Ishikawa (cell line): ENCODE measurements around the gene ERG.

Experiments used
- CEBPB ChIP-seq: IDR thresholded peaks from 2 replicates; pipeline ENCODE4 v1.6.1; 2012
- CREB1 ChIP-seq: IDR thresholded peaks from 2 replicates; pipeline ENCODE4 v1.6.1; 2012; ENCODE audit warnings: low read depth
- EGR1 ChIP-seq: IDR thresholded peaks from 2 replicates; pipeline ENCODE4 v1.6.1; 2012
- EP300 ChIP-seq: IDR thresholded peaks from 2 replicates; pipeline ENCODE4 v1.6.1; 2012; ENCODE audit warnings: borderline replicate concordance
- FOXM1 ChIP-seq: IDR thresholded peaks from 2 replicates; pipeline ENCODE4 v1.6.1; 2012; ENCODE audit warnings: low read depth, borderline replicate concordance
- NFIC ChIP-seq: IDR thresholded peaks from 2 replicates; pipeline ENCODE4 v1.6.1; 2012
- RAD21 ChIP-seq: IDR thresholded peaks from 2 replicates; pipeline ENCODE4 v1.6.1; 2012; ENCODE audit warnings: low read depth
- TAF1 ChIP-seq: IDR thresholded peaks from 2 replicates; pipeline ENCODE4 v1.6.1; 2012; ENCODE audit warnings: low read depth, mild to moderate bottlenecking
- TCF12 ChIP-seq: IDR thresholded peaks from 2 replicates; pipeline ENCODE4 v1.6.1; 2012; ENCODE audit warnings: low read depth
- YY1 ChIP-seq: IDR thresholded peaks from 2 replicates; pipeline ENCODE4 v1.6.1; 2012; ENCODE audit warnings: low read depth
- ZBTB7A ChIP-seq: IDR thresholded peaks from 2 replicates; pipeline ENCODE4 v1.6.1; 2012; ENCODE audit warnings: low read depth
- TF ChIP-seq, protein P1 (sequence below): IDR thresholded peaks from 2 replicates; pipeline ENCODE4 v1.6.1; 2012
- TF ChIP-seq, protein P2 (sequence below): IDR thresholded peaks from 2 replicates; pipeline ENCODE4 v1.6.1; 2012; ENCODE audit warnings: low read depth, mild to moderate bottlenecking
- TF ChIP-seq, protein P3 (sequence below): IDR thresholded peaks from 2 replicates; pipeline ENCODE4 v1.6.1; 2012

DNA sequence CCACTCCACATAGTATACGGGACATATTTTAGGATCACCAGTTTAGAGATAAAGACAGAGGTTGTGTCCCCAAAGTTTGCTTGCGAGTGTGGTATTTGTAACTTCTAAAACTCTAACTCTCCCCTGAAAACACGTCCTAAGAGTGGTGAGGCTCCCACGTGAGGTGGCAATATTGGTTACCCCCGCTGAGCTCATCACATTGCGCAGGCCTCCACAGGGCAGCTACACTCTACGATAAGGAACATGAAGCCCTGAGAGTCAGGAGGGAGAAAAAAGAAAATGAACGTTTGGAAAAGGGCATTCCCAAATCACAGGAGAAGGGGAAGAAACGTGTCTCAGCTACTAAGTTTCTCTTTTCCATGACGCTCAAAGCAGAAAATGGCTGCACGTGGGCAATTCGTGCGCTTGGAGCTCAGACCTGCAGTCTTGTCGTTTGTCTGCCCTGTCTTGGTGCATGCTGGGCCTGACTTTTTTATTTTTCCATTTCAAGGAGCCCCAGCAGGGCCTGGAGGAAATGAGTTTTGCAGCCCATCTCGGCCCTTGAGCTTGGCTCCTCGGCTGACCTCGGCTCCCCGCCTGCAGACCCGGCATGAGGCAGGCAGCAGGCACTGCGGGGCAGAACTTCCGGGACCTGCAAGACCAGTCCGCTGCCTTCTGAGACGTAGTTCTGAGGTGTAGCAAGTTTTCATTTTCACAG, 25.7 kb downstream of the ERG start:
- TF ChIP-seq RAD21 (no peak), EP300 (no peak), FOXM1 (no peak), NFIC (no peak), TAF1 (no peak), CEBPB (no peak), CREB1 (no peak), EGR1 (no peak), YY1 (no peak), ZBTB7A (no peak), TCF12 (no peak)
- TF ChIP-seq, protein P1, sequence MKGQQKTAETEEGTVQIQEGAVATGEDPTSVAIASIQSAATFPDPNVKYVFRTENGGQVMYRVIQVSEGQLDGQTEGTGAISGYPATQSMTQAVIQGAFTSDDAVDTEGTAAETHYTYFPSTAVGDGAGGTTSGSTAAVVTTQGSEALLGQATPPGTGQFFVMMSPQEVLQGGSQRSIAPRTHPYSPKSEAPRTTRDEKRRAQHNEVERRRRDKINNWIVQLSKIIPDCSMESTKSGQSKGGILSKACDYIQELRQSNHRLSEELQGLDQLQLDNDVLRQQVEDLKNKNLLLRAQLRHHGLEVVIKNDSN: no peak
- TF ChIP-seq, protein P2, sequence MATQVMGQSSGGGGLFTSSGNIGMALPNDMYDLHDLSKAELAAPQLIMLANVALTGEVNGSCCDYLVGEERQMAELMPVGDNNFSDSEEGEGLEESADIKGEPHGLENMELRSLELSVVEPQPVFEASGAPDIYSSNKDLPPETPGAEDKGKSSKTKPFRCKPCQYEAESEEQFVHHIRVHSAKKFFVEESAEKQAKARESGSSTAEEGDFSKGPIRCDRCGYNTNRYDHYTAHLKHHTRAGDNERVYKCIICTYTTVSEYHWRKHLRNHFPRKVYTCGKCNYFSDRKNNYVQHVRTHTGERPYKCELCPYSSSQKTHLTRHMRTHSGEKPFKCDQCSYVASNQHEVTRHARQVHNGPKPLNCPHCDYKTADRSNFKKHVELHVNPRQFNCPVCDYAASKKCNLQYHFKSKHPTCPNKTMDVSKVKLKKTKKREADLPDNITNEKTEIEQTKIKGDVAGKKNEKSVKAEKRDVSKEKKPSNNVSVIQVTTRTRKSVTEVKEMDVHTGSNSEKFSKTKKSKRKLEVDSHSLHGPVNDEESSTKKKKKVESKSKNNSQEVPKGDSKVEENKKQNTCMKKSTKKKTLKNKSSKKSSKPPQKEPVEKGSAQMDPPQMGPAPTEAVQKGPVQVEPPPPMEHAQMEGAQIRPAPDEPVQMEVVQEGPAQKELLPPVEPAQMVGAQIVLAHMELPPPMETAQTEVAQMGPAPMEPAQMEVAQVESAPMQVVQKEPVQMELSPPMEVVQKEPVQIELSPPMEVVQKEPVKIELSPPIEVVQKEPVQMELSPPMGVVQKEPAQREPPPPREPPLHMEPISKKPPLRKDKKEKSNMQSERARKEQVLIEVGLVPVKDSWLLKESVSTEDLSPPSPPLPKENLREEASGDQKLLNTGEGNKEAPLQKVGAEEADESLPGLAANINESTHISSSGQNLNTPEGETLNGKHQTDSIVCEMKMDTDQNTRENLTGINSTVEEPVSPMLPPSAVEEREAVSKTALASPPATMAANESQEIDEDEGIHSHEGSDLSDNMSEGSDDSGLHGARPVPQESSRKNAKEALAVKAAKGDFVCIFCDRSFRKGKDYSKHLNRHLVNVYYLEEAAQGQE: no peak
- TF ChIP-seq, protein P3, sequence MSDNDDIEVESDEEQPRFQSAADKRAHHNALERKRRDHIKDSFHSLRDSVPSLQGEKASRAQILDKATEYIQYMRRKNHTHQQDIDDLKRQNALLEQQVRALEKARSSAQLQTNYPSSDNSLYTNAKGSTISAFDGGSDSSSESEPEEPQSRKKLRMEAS: no peak
